CD8-positive, alpha-beta memory T cell (primary cell): Measurements from ENCODE around the gene CRIP1. TPM values are rescaled to one million over a fixed set of nuclear protein-coding genes. Genes with fewer than 3 reads are reported as not detected.

Experiments used
- CTCF ChIA-PET: fragments of 350-600 bp; sonication (Branson Sonifier 250); formaldehyde crosslinking; loops from one replicate; lab custom pipeline; 2021; ENCODE audit warnings: antibody characterized with exemption; lab: Charles Lee
- POLR2A ChIA-PET: fragments of 350-600 bp; sonication (Branson Sonifier 250); formaldehyde crosslinking; loops from one replicate; lab custom pipeline; 2021; ENCODE audit warnings: antibody characterized with exemption; lab: Charles Lee
- DNase-seq, 5 donors: peaks; one replicate each; pipeline versions ENCODE4 v3.0.0 to v3.0.0-alpha.2; 2020 to 2022; ENCODE audit warnings: mixed read lengths in 1 of 5
- H3K27ac ChIP-seq: one replicate; pipeline ENCODE4 v1.7.0; 2013; ENCODE audit warnings: low read depth, mild to moderate bottlenecking, low read length, moderate library complexity
- H3K27me3 ChIP-seq: 2 replicates; pipeline ENCODE4 v1.7.0; 2013; ENCODE audit warnings: low read length, mild to moderate bottlenecking; ENCODE audit not compliant: insufficient read depth, poor library complexity, severe bottlenecking
- H3K36me3 ChIP-seq: 2 replicates; pipeline ENCODE4 v1.7.0; 2013; ENCODE audit warnings: mild to moderate bottlenecking, low read length, moderate library complexity; ENCODE audit not compliant: insufficient read depth
- H3K4me1 ChIP-seq: 2 replicates; pipeline ENCODE4 v1.7.0; 2013; ENCODE audit warnings: mild to moderate bottlenecking, low read length, moderate library complexity; ENCODE audit not compliant: insufficient read depth
- H3K4me3 ChIP-seq: 2 replicates; pipeline ENCODE4 v1.7.0; 2013; ENCODE audit warnings: mild to moderate bottlenecking, low read length
- H3K9me3 ChIP-seq: 2 replicates; pipeline ENCODE4 v1.7.0; 2013; ENCODE audit warnings: mild to moderate bottlenecking, low read length
- H3K27ac Mint-ChIP-seq, 8 donors: one replicate each; pipeline ENCODE4 v1.8.0; 2020 to 2021; ENCODE audit warnings: mixed read lengths in 8 of 8, mild to moderate bottlenecking in 6 of 8, inconsistent platforms in 3 of 8, moderate library complexity in 3 of 8
- H3K27me3 Mint-ChIP-seq, 2 donors: one replicate each; pipeline ENCODE4 v1.8.0; 2020 to 2021; ENCODE audit warnings: mixed read lengths in 2 of 2, mild to moderate bottlenecking in 1 of 2, moderate library complexity in 1 of 2
- H3K36me3 Mint-ChIP-seq, 3 donors: one replicate each; pipeline ENCODE4 v1.8.0; 2020 to 2021; ENCODE audit warnings: mixed read lengths in 3 of 3, inconsistent platforms in 1 of 3, mild to moderate bottlenecking in 1 of 3
- H3K4me1 Mint-ChIP-seq, 3 donors: one replicate each; pipeline ENCODE4 v1.8.0; 2020 to 2021; ENCODE audit warnings: mixed read lengths in 3 of 3, inconsistent platforms in 1 of 3, mild to moderate bottlenecking in 1 of 3
- H3K4me3 Mint-ChIP-seq, 7 donors: one replicate each; pipeline ENCODE4 v1.8.0; 2020 to 2021; ENCODE audit warnings: mixed read lengths in 7 of 7, mild to moderate bottlenecking in 6 of 7, moderate library complexity in 4 of 7, inconsistent platforms in 2 of 7
- H3K9me3 Mint-ChIP-seq, 5 donors: one replicate each; pipeline ENCODE4 v1.8.0; 2020 to 2022; ENCODE audit warnings: mixed read lengths in 5 of 5, mild to moderate bottlenecking in 3 of 5, moderate library complexity in 2 of 5, inconsistent platforms in 1 of 5
- polyA plus RNA-seq: library from polyadenylated mRNA; unstranded; fragments of 300-500 nt; fragmentation: Illumina TruSeq; gene quantifications from one replicate; pipeline ENCODE4 v1.2.3, GENCODE V29; 2021
- total RNA-seq, 2 experiments: library from RNA; stranded (reverse); gene quantifications; one replicate each; pipeline ENCODE4 v1.2.3, GENCODE V29; 2021

CRIP1 gene
- total and polyA plus RNA-seq, 3 experiments from 2014 or later = 463 to 1,031 (median 468) TPM

- Histone ChIP-seq H3K4me3 (no peak overlapping the region), H3K27ac (no peak overlapping the region), H3K9me3 (no peaks in the 10 kb centered on the region), H3K27me3 (peaks cover 12% of the 10 kb centered on the region), H3K36me3 (no peaks in the 10 kb centered on the region), H3K4me1 (peaks cover 22% of the 10 kb centered on the region)
- H3K36me3 Mint-ChIP-seq = no peaks in the 10 kb centered on the region
- peaks cover 8 to 10% of the 10 kb centered on the region in 2 donors for H3K27me3 Mint-ChIP-seq
- POLR2A ChIA-PET = no interaction called here
- H3K9me3 Mint-ChIP-seq = no peaks in the 10 kb centered on the region
- H3K27ac Mint-ChIP-seq = peak overlapping the region in 2 of 8 donors; percentile 12 to 19
- no peak for DNase-seq
- peak overlapping the region in 2 of 7 donors; percentile 70 to 72 for H3K4me3 Mint-ChIP-seq
- H3K4me1 Mint-ChIP-seq = peaks cover 0 to 32% (median 5%) of the 10 kb centered on the region in 3 donors
- CTCF ChIA-PET = interaction anchor here (1.1 to 3.7 kb wide), 6 partner anchors 40 to 780 kb away, joined by 3 to 12 read pairs (median 6); no protein-coding TSS in a partner anchor
Measured at GRCh38 chr14:105531894-105532623, 45.4 kb downstream of the CRIP1 start.

DNA sequence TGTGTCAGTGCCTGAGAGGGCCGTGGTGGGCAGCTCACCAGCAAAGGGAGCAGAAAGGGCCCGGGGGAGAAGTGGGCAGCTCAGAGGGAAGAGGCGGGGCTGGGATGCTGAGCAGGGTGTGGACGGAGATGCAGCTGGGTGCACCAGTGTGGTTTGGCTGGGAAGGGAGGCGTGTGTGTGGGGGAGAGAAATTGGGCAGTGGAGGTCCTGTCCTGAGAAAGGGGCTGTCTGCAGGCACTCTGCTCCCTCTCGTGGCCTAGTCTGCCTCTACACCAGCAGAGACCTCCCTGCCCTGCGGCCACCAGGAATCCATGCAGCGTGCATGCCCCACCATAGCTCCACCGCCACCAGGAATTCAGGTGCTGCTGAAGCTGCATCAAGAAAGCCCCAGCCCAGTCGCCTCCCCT lies 46.1 kb downstream of the CRIP1 start:
- Mint-ChIP-seq H3K9me3 (no peaks in the 10 kb centered on the region), H3K27ac (peak overlapping the region in 3 of 8 donors; percentile 26 to 39 (median 29)), H3K27me3 (peaks cover 6 to 10% of the 10 kb centered on the region in 2 donors), H3K36me3 (no peaks in the 10 kb centered on the region), H3K4me3 (peak overlapping the region in 1 of 7 donors; percentile 72), H3K4me1 (peaks cover 0 to 26% (median 3%) of the 10 kb centered on the region in 3 donors)
- Histone ChIP-seq H3K27ac (no peak overlapping the region), H3K4me3 (no peak overlapping the region), H3K27me3 (peaks cover 12% of the 10 kb centered on the region), H3K36me3 (no peaks in the 10 kb centered on the region), H3K4me1 (peaks cover 15% of the 10 kb centered on the region), H3K9me3 (no peaks in the 10 kb centered on the region)
- ChIA-PET POLR2A (no interaction called here), CTCF (interaction anchor here (1.1 to 3.7 kb wide), 5 partner anchors 41 to 162 kb away, joined by 4 to 12 read pairs (median 7); no protein-coding TSS in a partner anchor)
- no peak for DNase-seq

DNA sequence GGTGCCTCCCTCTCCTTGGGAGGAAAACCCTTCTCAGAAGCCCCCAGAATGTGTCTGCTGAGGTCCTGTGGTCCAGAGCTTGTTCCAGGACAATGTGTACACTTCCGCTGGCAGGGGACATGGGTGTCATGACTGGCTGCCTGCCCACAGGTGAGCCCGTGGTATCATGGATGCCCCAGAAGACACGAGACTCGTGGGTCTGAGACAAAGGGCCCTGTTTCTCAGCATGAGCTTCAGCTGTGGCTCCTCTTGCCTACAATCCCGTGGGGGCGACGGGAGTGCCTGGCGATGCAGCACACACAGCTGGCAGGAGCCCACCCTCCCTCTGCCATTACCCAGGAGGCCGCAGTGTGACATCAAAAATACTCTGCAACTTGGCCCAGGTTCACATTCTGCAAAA lies 46.7 kb downstream of the CRIP1 start:
- H3K36me3 Mint-ChIP-seq = no peaks in the 10 kb centered on the region
- H3K27ac Mint-ChIP-seq = peak overlapping the region in 1 of 8 donors; percentile 4
- peaks cover 6 to 10% of the 10 kb centered on the region in 2 donors for H3K27me3 Mint-ChIP-seq
- no peaks in the 10 kb centered on the region for H3K36me3 ChIP-seq
- H3K4me1 Mint-ChIP-seq = peaks cover 0 to 27% (median 3%) of the 10 kb centered on the region in 3 donors
- peak overlapping the region in 1 of 7 donors; percentile 72 for H3K4me3 Mint-ChIP-seq
- H3K27me3 ChIP-seq = peaks cover 11% of the 10 kb centered on the region
- CTCF ChIA-PET = interaction anchor here (1.1 to 3.7 kb wide), 5 partner anchors 41 to 163 kb away, joined by 4 to 12 read pairs (median 7); no protein-coding TSS in a partner anchor
- no peak overlapping the region for H3K4me3 ChIP-seq
- H3K9me3 Mint-ChIP-seq = no peaks in the 10 kb centered on the region
- no peak overlapping the region for H3K27ac ChIP-seq
- no peak for DNase-seq
- H3K4me1 ChIP-seq = peaks cover 11% of the 10 kb centered on the region
- POLR2A ChIA-PET = no interaction called here
- no peaks in the 10 kb centered on the region for H3K9me3 ChIP-seq

GRCh38 chr14:105533811-105534498 lies 47.3 kb downstream of the CRIP1 start:
- H3K27me3 ChIP-seq = peaks cover 11% of the 10 kb centered on the region
- Mint-ChIP-seq H3K27me3 (peaks cover 11 to 14% of the 10 kb centered on the region in 2 donors), H3K27ac (peak overlapping the region in 1 of 8 donors; percentile 9), H3K36me3 (no peaks in the 10 kb centered on the region), H3K4me1 (peaks cover 0 to 24% (median 2%) of the 10 kb centered on the region in 3 donors), H3K9me3 (no peaks in the 10 kb centered on the region), H3K4me3 (no peak overlapping the region)
- no peak overlapping the region for H3K27ac ChIP-seq
- DNase-seq = no peak
- no peaks in the 10 kb centered on the region for H3K36me3 ChIP-seq
- peaks cover 8% of the 10 kb centered on the region for H3K4me1 ChIP-seq
- no peaks in the 10 kb centered on the region for H3K9me3 ChIP-seq
- ChIA-PET CTCF (interaction anchor here (2.0 to 3.7 kb wide), 2 partner anchors 44 to 53 kb away, joined by 7 to 12 read pairs; no protein-coding TSS in a partner anchor), POLR2A (no interaction called here)
- H3K4me3 ChIP-seq = no peak overlapping the region

DNA sequence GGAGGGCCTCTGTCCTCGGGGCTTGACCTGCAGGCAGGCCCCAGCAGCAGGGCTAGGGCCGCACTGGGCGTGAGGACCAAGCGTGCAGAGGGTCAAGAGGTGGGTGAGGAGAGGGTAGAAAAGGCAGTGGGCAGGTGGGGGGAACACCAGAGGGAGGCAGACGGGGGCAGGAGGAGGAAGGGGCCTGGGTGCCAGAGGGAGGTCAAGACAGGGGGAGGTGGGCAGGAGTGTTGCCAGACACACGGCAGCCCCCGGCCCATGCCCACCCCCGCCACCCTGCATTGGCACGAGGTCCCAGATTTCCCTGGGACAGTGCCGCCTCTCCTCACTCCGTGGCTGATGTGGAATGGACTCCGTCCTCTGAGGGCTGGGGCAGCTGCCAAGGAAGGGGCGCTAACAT lies 47.9 kb downstream of the CRIP1 start:
- ChIA-PET CTCF (no interaction called here), POLR2A (no interaction called here)
- peaks cover 4% of the 10 kb centered on the region for H3K4me1 ChIP-seq
- no peaks in the 10 kb centered on the region for H3K36me3 ChIP-seq
- no peaks in the 10 kb centered on the region for H3K36me3 Mint-ChIP-seq
- no peak overlapping the region for H3K27ac Mint-ChIP-seq
- H3K27me3 Mint-ChIP-seq = peaks cover 10 to 16% of the 10 kb centered on the region in 2 donors
- no peak overlapping the region for H3K27ac ChIP-seq
- peaks cover 11% of the 10 kb centered on the region for H3K27me3 ChIP-seq
- H3K9me3 Mint-ChIP-seq = no peaks in the 10 kb centered on the region
- H3K9me3 ChIP-seq = no peaks in the 10 kb centered on the region
- H3K4me1 Mint-ChIP-seq = peaks cover 0 to 20% (median 2%) of the 10 kb centered on the region in 3 donors
- no peak overlapping the region for H3K4me3 ChIP-seq
- H3K4me3 Mint-ChIP-seq = no peak overlapping the region
- no peak for DNase-seq

- Histone ChIP-seq H3K27ac (no peak overlapping the region), H3K36me3 (no peaks in the 10 kb centered on the region), H3K9me3 (no peaks in the 10 kb centered on the region), H3K27me3 (peaks cover 11% of the 10 kb centered on the region), H3K4me3 (no peak overlapping the region), H3K4me1 (no peaks in the 10 kb centered on the region)
- H3K9me3 Mint-ChIP-seq = no peaks in the 10 kb centered on the region
- no peak overlapping the region for H3K27ac Mint-ChIP-seq
- H3K36me3 Mint-ChIP-seq = no peaks in the 10 kb centered on the region
- ChIA-PET CTCF (no interaction called here), POLR2A (no interaction called here)
- no peak overlapping the region for H3K4me3 Mint-ChIP-seq
- H3K4me1 Mint-ChIP-seq = peaks cover 0 to 7% (median 0%) of the 10 kb centered on the region in 3 donors
- peaks cover 9 to 18% of the 10 kb centered on the region in 2 donors for H3K27me3 Mint-ChIP-seq
- no peak for DNase-seq
Measured at GRCh38 chr14:105536051-105536450, 49.4 kb downstream of the CRIP1 start.

GRCh38 chr14:105536691-105537579 lies 50.2 kb downstream of the CRIP1 start:
- Histone ChIP-seq H3K9me3 (no peaks in the 10 kb centered on the region), H3K4me3 (no peak overlapping the region), H3K27me3 (peaks cover 11% of the 10 kb centered on the region), H3K27ac (no peak overlapping the region), H3K4me1 (no peaks in the 10 kb centered on the region), H3K36me3 (no peaks in the 10 kb centered on the region)
- H3K36me3 Mint-ChIP-seq = no peaks in the 10 kb centered on the region
- H3K4me3 Mint-ChIP-seq = no peak overlapping the region
- ChIA-PET CTCF (interaction anchor here (2.3 to 2.6 kb wide), 2 partner anchors 8 to 166 kb away, joined by 10 to 11 read pairs; no protein-coding TSS in a partner anchor), POLR2A (no interaction called here)
- DNase-seq = no peak
- peaks cover 0 to 7% (median 0%) of the 10 kb centered on the region in 3 donors for H3K4me1 Mint-ChIP-seq
- peaks cover 12 to 23% of the 10 kb centered on the region in 2 donors for H3K27me3 Mint-ChIP-seq
- peak overlapping the region in 2 of 8 donors; percentile 38 to 43 for H3K27ac Mint-ChIP-seq
- peaks cover 0 to 2% (median 0%) of the 10 kb centered on the region in 5 donors for H3K9me3 Mint-ChIP-seq
